Measurements from ENCODE around the gene TP53BP1. TPM values are rescaled to one million over a fixed set of nuclear protein-coding genes. Genes with fewer than 3 reads are reported as not detected.

The TP53BP1 gene
- polyA plus RNA-seq, 1 donor from 2014 or later = 98.7 TPM

- Histone ChIP-seq H3K27ac (ENCODE audit: low read length) (no peak overlapping the region), H3K36me3 (ENCODE audit: insufficient read depth, low read length) (no peaks in the 10 kb centered on the region), H3K4me3 (ENCODE audit: low read length) (no peak overlapping the region), H3K79me2 (replicated peaks; ENCODE audit: insufficient read depth, low read length) (peaks cover 19% of the 10 kb centered on the region), H3K9ac (ENCODE audit: low read length) (no peak overlapping the region), H2AFZ (ENCODE audit: low read depth, low read length) (no peak overlapping the region), H4K20me1 (ENCODE audit: insufficient read depth) (no peaks in the 10 kb centered on the region), H3K9me3 (ENCODE audit: low read length) (no peaks in the 10 kb centered on the region), H3K27me3 (ENCODE audit: insufficient read depth, low read depth, low read length) (no peaks in the 10 kb centered on the region), H3K9me2 (ENCODE audit: insufficient read depth, low read length) (no peaks in the 10 kb centered on the region), H3K4me2 (ENCODE audit: low read length) (no peak overlapping the region), H3F3A (ENCODE audit: insufficient read depth, low read length, poor library complexity, severe bottlenecking) (no peaks in the 10 kb centered on the region)
- TF ChIP-seq REST (IDR thresholded peaks at IDR 0.05; ENCODE audit: borderline replicate concordance) (no peak), MXI1 (conservative IDR thresholded peaks at IDR 0.05; ENCODE audit: poor library complexity, severe bottlenecking) (no peak), POLR2AphosphoS5 (IDR thresholded peaks at IDR 0.05) (no peak), RAD21 (conservative IDR thresholded peaks at IDR 0.05) (no peak), EZH2 (IDR thresholded peaks at IDR 0.05; ENCODE audit: borderline replicate concordance, insufficient read depth, low read length, poor library complexity, severe bottlenecking) (no peak)
- TF ChIP-seq, protein P1, sequence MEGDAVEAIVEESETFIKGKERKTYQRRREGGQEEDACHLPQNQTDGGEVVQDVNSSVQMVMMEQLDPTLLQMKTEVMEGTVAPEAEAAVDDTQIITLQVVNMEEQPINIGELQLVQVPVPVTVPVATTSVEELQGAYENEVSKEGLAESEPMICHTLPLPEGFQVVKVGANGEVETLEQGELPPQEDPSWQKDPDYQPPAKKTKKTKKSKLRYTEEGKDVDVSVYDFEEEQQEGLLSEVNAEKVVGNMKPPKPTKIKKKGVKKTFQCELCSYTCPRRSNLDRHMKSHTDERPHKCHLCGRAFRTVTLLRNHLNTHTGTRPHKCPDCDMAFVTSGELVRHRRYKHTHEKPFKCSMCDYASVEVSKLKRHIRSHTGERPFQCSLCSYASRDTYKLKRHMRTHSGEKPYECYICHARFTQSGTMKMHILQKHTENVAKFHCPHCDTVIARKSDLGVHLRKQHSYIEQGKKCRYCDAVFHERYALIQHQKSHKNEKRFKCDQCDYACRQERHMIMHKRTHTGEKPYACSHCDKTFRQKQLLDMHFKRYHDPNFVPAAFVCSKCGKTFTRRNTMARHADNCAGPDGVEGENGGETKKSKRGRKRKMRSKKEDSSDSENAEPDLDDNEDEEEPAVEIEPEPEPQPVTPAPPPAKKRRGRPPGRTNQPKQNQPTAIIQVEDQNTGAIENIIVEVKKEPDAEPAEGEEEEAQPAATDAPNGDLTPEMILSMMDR (IDR thresholded peaks at IDR 0.05; ENCODE audit: poor library complexity, severe bottlenecking) = no peak
Observed at GRCh38 chr15:43463507-43463906, 29.4 kb downstream of the TP53BP1 start.

DNA sequence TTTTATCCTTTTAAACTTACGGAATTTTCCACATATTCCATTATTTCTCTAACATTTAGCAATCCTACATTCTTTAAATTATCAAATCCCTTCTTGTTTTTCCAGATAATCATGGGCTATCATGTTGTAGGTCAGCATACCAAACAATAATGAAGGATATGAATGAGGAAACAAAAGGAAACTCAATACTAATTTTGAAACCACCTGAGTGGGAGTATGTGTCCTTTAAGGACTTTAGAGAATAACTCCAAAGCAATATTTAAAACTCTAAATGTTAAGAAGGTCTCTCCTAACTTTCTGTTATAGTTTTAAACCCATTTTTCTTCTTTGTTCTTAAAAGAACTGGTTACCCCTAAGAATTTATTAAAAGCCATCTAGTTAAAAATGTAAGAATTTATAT is 43.0 kb downstream of the TP53BP1 start:
- no peaks in the 10 kb centered on the region for H3K36me3 ChIP-seq (ENCODE audit: insufficient read depth, low read length)

DNA sequence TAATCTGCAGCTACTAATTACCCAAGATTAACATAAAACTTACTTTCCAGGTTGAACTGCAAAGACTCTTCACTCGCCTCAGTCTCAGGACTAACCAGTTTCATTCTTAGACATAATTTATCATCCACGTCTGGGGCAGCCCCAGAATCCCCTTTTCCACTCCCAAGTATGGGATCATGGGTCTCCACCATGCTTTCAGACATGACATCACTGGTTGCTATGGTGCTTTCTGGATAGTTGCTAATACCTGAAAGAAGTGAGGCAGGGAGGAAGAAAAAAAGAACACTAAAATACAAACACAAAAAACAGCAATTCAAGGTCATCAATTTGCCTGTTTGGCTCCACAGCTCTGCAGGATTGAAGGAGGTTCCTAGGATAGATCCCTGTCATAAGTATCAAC is 46.6 kb downstream of the TP53BP1 start:
- Histone ChIP-seq H2AFZ (ENCODE audit: low read depth, low read length) (no peak overlapping the region), H3K36me3 (ENCODE audit: insufficient read depth, low read length) (no peaks in the 10 kb centered on the region)

More for the DNA sequence above, 43.0 kb downstream of the TP53BP1 start:
- H3K27ac ChIP-seq (ENCODE audit: low read length) = no peak overlapping the region
- TF ChIP-seq MXI1 (conservative IDR thresholded peaks at IDR 0.05; ENCODE audit: poor library complexity, severe bottlenecking) (no peak), EP300 (conservative IDR thresholded peaks at IDR 0.05; ENCODE audit: poor library complexity, severe bottlenecking) (no peak), TAF1 (IDR thresholded peaks at IDR 0.05; ENCODE audit: low read depth) (no peak), POLR2AphosphoS5 (IDR thresholded peaks at IDR 0.05) (no peak), RAD21 (conservative IDR thresholded peaks at IDR 0.05) (no peak), SMC3 (conservative IDR thresholded peaks at IDR 0.05; ENCODE audit: poor library complexity) (no peak)
- H4K20me1 ChIP-seq (ENCODE audit: insufficient read depth) = peaks cover 10% of the 10 kb centered on the region
- H3K9me3 ChIP-seq (ENCODE audit: low read length) = no peaks in the 10 kb centered on the region
- no peak overlapping the region for H2AFZ ChIP-seq (ENCODE audit: low read depth, low read length)
- no peaks in the 10 kb centered on the region for H3K9me2 ChIP-seq (ENCODE audit: insufficient read depth, low read length)
- H3K79me2 ChIP-seq (replicated peaks; ENCODE audit: insufficient read depth, low read length) = peaks cover 61% of the 10 kb centered on the region
- no peak overlapping the region for H3K9ac ChIP-seq (ENCODE audit: low read length)
- no peaks in the 10 kb centered on the region for H3K27me3 ChIP-seq (ENCODE audit: insufficient read depth, low read depth, low read length)
- H3F3A ChIP-seq (ENCODE audit: insufficient read depth, low read length, poor library complexity, severe bottlenecking) = no peaks in the 10 kb centered on the region
- H3K4me3 ChIP-seq (ENCODE audit: low read length) = peak overlapping the region; percentile 4
- H3K4me2 ChIP-seq (ENCODE audit: low read length) = no peak overlapping the region

More for the DNA sequence above, 46.6 kb downstream of the TP53BP1 start:
- no peaks in the 10 kb centered on the region for H3K9me3 ChIP-seq (ENCODE audit: low read length)
- peaks cover 44% of the 10 kb centered on the region for H3K79me2 ChIP-seq (replicated peaks; ENCODE audit: insufficient read depth, low read length)
- H3K9me2 ChIP-seq (ENCODE audit: insufficient read depth, low read length) = no peaks in the 10 kb centered on the region
- no peaks in the 10 kb centered on the region for H3F3A ChIP-seq (ENCODE audit: insufficient read depth, low read length, poor library complexity, severe bottlenecking)
- TF ChIP-seq TAF1 (IDR thresholded peaks at IDR 0.05; ENCODE audit: low read depth) = no peak
- no peak for TF ChIP-seq RAD21 (conservative IDR thresholded peaks at IDR 0.05)
- no peak for TF ChIP-seq POLR2AphosphoS5 (IDR thresholded peaks at IDR 0.05)
- no peak for TF ChIP-seq EZH2 (IDR thresholded peaks at IDR 0.05; ENCODE audit: borderline replicate concordance, insufficient read depth, low read length, poor library complexity, severe bottlenecking)
- TF ChIP-seq, protein P1 (IDR thresholded peaks at IDR 0.05; ENCODE audit: poor library complexity, severe bottlenecking) = no peak
- no peak overlapping the region for H3K9ac ChIP-seq (ENCODE audit: low read length)
- H3K27ac ChIP-seq (ENCODE audit: low read length) = no peak overlapping the region
- H3K4me3 ChIP-seq (ENCODE audit: low read length) = no peak overlapping the region
- no peak overlapping the region for H3K4me2 ChIP-seq (ENCODE audit: low read length)
- no peaks in the 10 kb centered on the region for H3K27me3 ChIP-seq (ENCODE audit: insufficient read depth, low read depth, low read length)
- peaks cover 10% of the 10 kb centered on the region for H4K20me1 ChIP-seq (ENCODE audit: insufficient read depth)

All from neural cell (in vitro differentiated cells).